Lower leg skin (tissue), 4 donors: ENCODE data around the gene SPSB3. TPM values are rescaled to one million over a fixed set of nuclear protein-coding genes. Genes with fewer than 3 reads are reported as not detected.

ENCODE experiments used
- DNase-seq, 2 donors: peaks; one replicate each; pipeline ENCODE4 v3.0.0-alpha.2; 2019; ENCODE audit warnings: low spot score in 2 of 2
- H3K4me3 ChIP-seq: fragments of 200-600 bp; sonication (generic); 2 replicates; pipeline ENCODE4 v1.5.1; 2017; ENCODE audit warnings: mild to moderate bottlenecking, low read depth; ENCODE audit not compliant: poor library complexity, severe bottlenecking
- CTCF ChIP-seq, 3 donors: fragments of 450-650 bp; IDR thresholded peaks; one replicate each; pipeline ENCODE4 v1.5.1; 2016; ENCODE audit warnings: antibody characterized with exemption in 3 of 3, mild to moderate bottlenecking in 3 of 3, moderate library complexity in 2 of 3
- POLR2A ChIP-seq, 2 donors: fragments of 450-650 bp; IDR thresholded peaks; one replicate each; pipeline ENCODE4 v1.6.1; 2016 to 2017; ENCODE audit warnings: antibody characterized with exemption in 2 of 2, mild to moderate bottlenecking in 1 of 2, moderate library complexity in 1 of 2
- WGBS, 2 donors: methylation state at CpG; one replicate each; pipeline ENCODE4 v1.1.5; 2018; 5-methylcytosine and 5-hydroxymethylcytosine counted together
- intact Hi-C: fragments of 100-400 bp; cut with DNase I; formaldehyde crosslinking; loops from one replicate; pipeline ENCODE4 v1.15.0; 2023; ENCODE audit warnings: low total_unique reads
- total RNA-seq, 4 donors: library from RNA; depleted of rRNA; stranded (reverse); fragments of >200 nt; gene quantifications; one replicate each; pipeline ENCODE4 v1.1.0, GENCODE V29; 2016

The SPSB3 gene
- total RNA-seq, 4 donors from 2014 or later, result 146 to 238 (median 172) TPM

- no peak for DNase-seq
- intact Hi-C loops, result no loop called here
- 71 to 72% methylated on average over 19 to 20 of the region's 27 CpGs for WGBS, 2 donors
- H3K4me3 ChIP-seq, result no peak overlapping the region
- no peak for TF ChIP-seq CTCF (IDR thresholded peaks at IDR 0.05)
Measured at GRCh38 chr16:1769402-1770300, 12.7 kb downstream of the SPSB3 start.

- 73 to 77% methylated on average over 23 to 25 of the region's 26 CpGs for WGBS, 2 donors
- H3K4me3 ChIP-seq, result no peak overlapping the region
- TF ChIP-seq POLR2A (IDR thresholded peaks at IDR 0.05) (no peak), CTCF (IDR thresholded peaks at IDR 0.05) (no peak)
- no peak for DNase-seq
- intact Hi-C loops, result no loop called here
Measured at GRCh38 chr16:1768767-1769401, 13.5 kb downstream of the SPSB3 start.

GRCh38 chr16:1768061-1768766, 14.2 kb downstream of the SPSB3 start:
- H3K4me3 ChIP-seq, result no peak overlapping the region
- WGBS, 2 donors, result 89 to 90% methylated on average over 31 to 37 of the region's 41 CpGs
- intact Hi-C loops, result no loop called here
- TF ChIP-seq POLR2A (IDR thresholded peaks at IDR 0.05) (no peak), CTCF (IDR thresholded peaks at IDR 0.05) (no peak)
- DNase-seq, result no peak

GRCh38 chr16:1767116-1767994, 15.0 kb downstream of the SPSB3 start:
- intact Hi-C loops, result no loop called here
- 94 to 95% methylated on average over 26 to 35 of the region's 42 CpGs for WGBS, 2 donors
- H3K4me3 ChIP-seq, result no peak overlapping the region
- DNase-seq, result no peak
- no peak for TF ChIP-seq CTCF (IDR thresholded peaks at IDR 0.05)

- intact Hi-C loops, result no loop called here
- no peak for DNase-seq
- WGBS, 2 donors, result 60 to 76% methylated on average over 12 to 18 of the region's 18 CpGs
- no peak for TF ChIP-seq CTCF (IDR thresholded peaks at IDR 0.05)
- no peak for TF ChIP-seq POLR2A (IDR thresholded peaks at IDR 0.05)
- H3K4me3 ChIP-seq, result no peak overlapping the region
Measured at GRCh38 chr16:1766701-1767100, 15.7 kb downstream of the SPSB3 start.
